Endothelial cell (in vitro differentiated cells): ENCODE data around the gene HTR3B. TPM values are rescaled to one million over a fixed set of nuclear protein-coding genes. Genes with fewer than 3 reads are reported as not detected.
A peak's percentile ranks its signal among the peaks of the same experiment; 100 is the strongest.
"Not testable (repeated sequence)": the region's sequence is repeated elsewhere in the genome, so short reads cannot be mapped to it uniquely, and the experiment has no call there.

Experiments used
- DNase-seq: peaks from one replicate; pipeline ENCODE4 v3.0.0; 2021; ENCODE audit warnings: low spot score
- H3K27ac Mint-ChIP-seq: one replicate; pipeline ENCODE4 v1.8.0; 2021; ENCODE audit warnings: mixed read lengths, inconsistent platforms; ENCODE audit not compliant: unreplicated experiment
- H3K27me3 Mint-ChIP-seq: one replicate; pipeline ENCODE4 v1.8.0; 2021; ENCODE audit warnings: mild to moderate bottlenecking, moderate library complexity, mixed read lengths, inconsistent platforms; ENCODE audit not compliant: unreplicated experiment
- H3K36me3 Mint-ChIP-seq: one replicate; pipeline ENCODE4 v1.8.0; 2021; ENCODE audit warnings: mild to moderate bottlenecking, low read depth, mixed read lengths, inconsistent platforms; ENCODE audit not compliant: unreplicated experiment
- H3K4me1 Mint-ChIP-seq: one replicate; pipeline ENCODE4 v1.8.0; 2021; ENCODE audit warnings: mild to moderate bottlenecking, mixed read lengths, inconsistent platforms; ENCODE audit not compliant: unreplicated experiment
- H3K4me3 Mint-ChIP-seq: one replicate; pipeline ENCODE4 v1.8.0; 2021; ENCODE audit warnings: mild to moderate bottlenecking, mixed read lengths, inconsistent platforms; ENCODE audit not compliant: unreplicated experiment
- H3K9me3 Mint-ChIP-seq: one replicate; pipeline ENCODE4 v1.8.0; 2021; ENCODE audit warnings: mixed read lengths, inconsistent platforms; ENCODE audit not compliant: unreplicated experiment
- CTCF ChIP-seq: fragments of 200-600 bp; sonication (generic); IDR thresholded peaks from one replicate; pipeline ENCODE4 v1.5.0; 2021; ENCODE audit warnings: antibody characterized with exemption; ENCODE audit not compliant: unreplicated experiment
- total RNA-seq: library from RNA; stranded (reverse); fragmentation: NEBNext Ultra II Directional; extraction: Animal tissue kit (Norgen Biotek cat#: 25700); gene quantifications from one replicate; pipeline ENCODE4 v1.2.1, GENCODE V29; 2021; ENCODE audit not compliant: unreplicated experiment

HTR3B gene
- total RNA-seq, 1 donor from 2014 or later: not detected

- Mint-ChIP-seq H3K4me3 (peak overlapping the region; percentile 95), H3K27ac (peak overlapping the region; percentile 99), H3K27me3 (peaks cover 18% of the 10 kb centered on the region), H3K36me3 (peaks cover 8% of the 10 kb centered on the region), H3K4me1 (peaks cover 59% of the 10 kb centered on the region), H3K9me3 (no peaks in the 10 kb centered on the region)
- no peak for DNase-seq
- no peak for TF ChIP-seq CTCF
Measured at GRCh38 chr11:113876074-113876797, 28.4 kb upstream of the HTR3B start.

GRCh38 chr11:113876798-113877669 is 27.6 kb upstream of the HTR3B start:
- Mint-ChIP-seq H3K36me3 (peaks cover 8% of the 10 kb centered on the region), H3K27ac (peak overlapping the region; percentile 99)

GRCh38 chr11:113877670-113878055 is 26.9 kb upstream of the HTR3B start:
- no peak for TF ChIP-seq CTCF
- Mint-ChIP-seq H3K27me3 (peaks cover 18% of the 10 kb centered on the region), H3K9me3 (no peaks in the 10 kb centered on the region), H3K27ac (peak overlapping the region; percentile 99), H3K36me3 (peaks cover 8% of the 10 kb centered on the region), H3K4me1 (peaks cover 47% of the 10 kb centered on the region), H3K4me3 (peak overlapping the region; percentile 76)
- no peak for DNase-seq

More at GRCh38 chr11:113876798-113877669, 27.6 kb upstream of the HTR3B start:
- no peaks in the 10 kb centered on the region for H3K9me3 Mint-ChIP-seq
- peak overlapping the region; percentile 95 for H3K4me3 Mint-ChIP-seq
- no peak for DNase-seq
- TF ChIP-seq CTCF: no peak
- H3K4me1 Mint-ChIP-seq: peaks cover 53% of the 10 kb centered on the region
- peaks cover 18% of the 10 kb centered on the region for H3K27me3 Mint-ChIP-seq

- not testable (repeated sequence) for H3K4me3 Mint-ChIP-seq, DNase-seq, H3K36me3 Mint-ChIP-seq, H3K9me3 Mint-ChIP-seq
- peaks cover 35% of the 10 kb centered on the region for H3K4me1 Mint-ChIP-seq
- peak overlapping the region; percentile 52 for H3K27ac Mint-ChIP-seq
- H3K27me3 Mint-ChIP-seq: peaks cover 16% of the 10 kb centered on the region
Measured at GRCh38 chr11:113879446-113879845, 25.1 kb upstream of the HTR3B start.

GRCh38 chr11:113880971-113881370 is 23.6 kb upstream of the HTR3B start:
- no peaks in the 10 kb centered on the region for H3K9me3 Mint-ChIP-seq
- no peak for DNase-seq

More at GRCh38 chr11:113880971-113881370, 23.6 kb upstream of the HTR3B start:
- TF ChIP-seq CTCF: no peak
- Mint-ChIP-seq H3K36me3 (peaks cover under 1% of the 10 kb centered on the region), H3K27ac (peak overlapping the region; percentile 77), H3K4me3 (no peak overlapping the region), H3K4me1 (peaks cover 29% of the 10 kb centered on the region), H3K27me3 (peaks cover 11% of the 10 kb centered on the region)
